ENCODE measurements around the gene CTDSPL. TPM values are rescaled to one million over a fixed set of nuclear protein-coding genes. Genes with fewer than 3 reads are reported as not detected.

Gene CTDSPL
- polyA plus RNA-seq, 1 of the 3 experiments (the other 2 are of a cell fraction), result 22.1 TPM

DNA sequence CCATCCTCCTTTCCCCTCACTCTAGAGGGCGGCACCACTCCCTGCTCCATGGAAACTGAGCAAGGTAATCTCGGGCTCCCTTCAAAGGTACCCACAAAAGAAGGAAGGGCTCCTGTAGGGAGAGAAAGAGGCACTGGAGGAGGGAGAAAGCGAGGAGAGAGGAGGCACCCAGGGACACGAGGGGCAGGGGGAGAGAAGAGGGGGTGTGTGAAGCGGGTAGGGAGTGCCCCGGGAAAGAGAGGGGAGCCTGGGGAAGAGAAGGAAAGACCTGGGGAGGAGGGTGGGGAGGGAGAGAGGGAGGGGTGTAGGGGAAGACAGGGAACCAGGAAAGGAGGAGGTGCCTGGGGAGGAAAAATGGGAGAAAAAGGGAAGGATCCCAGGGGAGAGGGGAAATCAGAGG is 129.4 kb downstream of the CTDSPL start:
- Histone ChIP-seq H3K9me2 (no peaks in the 10 kb centered on the region), H3F3A (replicated peaks; ENCODE audit: insufficient read depth) (peaks cover 4% of the 10 kb centered on the region), H3K4me3 (ENCODE audit: low read depth in 2 of 2, low read length in 1 of 2) (no peak overlapping the region), H3K9ac (no peak overlapping the region), H3K36me3 (replicated peaks in 1 of 2; ENCODE audit: control insufficient read depth in 1 of 2, insufficient read depth in 2 of 2, low read length in 1 of 2) (no peaks in the 10 kb centered on the region), H2AFZ (ENCODE audit: low read depth) (no peak overlapping the region), H3K27ac (ENCODE audit: low read depth in 2 of 2, low read length in 1 of 2) (no peak overlapping the region), H3K27me3 (ENCODE audit: insufficient read depth) (no peaks in the 10 kb centered on the region), H3K4me1 (ENCODE audit: control insufficient read depth in 1 of 2, insufficient read depth in 2 of 2, low read depth in 1 of 2, low read length in 1 of 2) (peaks cover 0 to 8% of the 10 kb centered on the region in 2 experiments; a peak in 2 of 4 replicates), H3K4me2 (no peak overlapping the region), H4K20me1 (ENCODE audit: insufficient read depth) (no peaks in the 10 kb centered on the region), H3K79me2 (ENCODE audit: insufficient read depth) (no peaks in the 10 kb centered on the region), H3K9me3 (no peaks in the 10 kb centered on the region)
- TF ChIP-seq JUND (IDR thresholded peaks at IDR 0.05), result no peak
- TF ChIP-seq EP300 (IDR thresholded peaks at IDR 0.05; ENCODE audit: borderline replicate concordance in 1 of 2, low read depth in 1 of 2, low read length in 1 of 2), result no peak
- TF ChIP-seq, protein P1, sequence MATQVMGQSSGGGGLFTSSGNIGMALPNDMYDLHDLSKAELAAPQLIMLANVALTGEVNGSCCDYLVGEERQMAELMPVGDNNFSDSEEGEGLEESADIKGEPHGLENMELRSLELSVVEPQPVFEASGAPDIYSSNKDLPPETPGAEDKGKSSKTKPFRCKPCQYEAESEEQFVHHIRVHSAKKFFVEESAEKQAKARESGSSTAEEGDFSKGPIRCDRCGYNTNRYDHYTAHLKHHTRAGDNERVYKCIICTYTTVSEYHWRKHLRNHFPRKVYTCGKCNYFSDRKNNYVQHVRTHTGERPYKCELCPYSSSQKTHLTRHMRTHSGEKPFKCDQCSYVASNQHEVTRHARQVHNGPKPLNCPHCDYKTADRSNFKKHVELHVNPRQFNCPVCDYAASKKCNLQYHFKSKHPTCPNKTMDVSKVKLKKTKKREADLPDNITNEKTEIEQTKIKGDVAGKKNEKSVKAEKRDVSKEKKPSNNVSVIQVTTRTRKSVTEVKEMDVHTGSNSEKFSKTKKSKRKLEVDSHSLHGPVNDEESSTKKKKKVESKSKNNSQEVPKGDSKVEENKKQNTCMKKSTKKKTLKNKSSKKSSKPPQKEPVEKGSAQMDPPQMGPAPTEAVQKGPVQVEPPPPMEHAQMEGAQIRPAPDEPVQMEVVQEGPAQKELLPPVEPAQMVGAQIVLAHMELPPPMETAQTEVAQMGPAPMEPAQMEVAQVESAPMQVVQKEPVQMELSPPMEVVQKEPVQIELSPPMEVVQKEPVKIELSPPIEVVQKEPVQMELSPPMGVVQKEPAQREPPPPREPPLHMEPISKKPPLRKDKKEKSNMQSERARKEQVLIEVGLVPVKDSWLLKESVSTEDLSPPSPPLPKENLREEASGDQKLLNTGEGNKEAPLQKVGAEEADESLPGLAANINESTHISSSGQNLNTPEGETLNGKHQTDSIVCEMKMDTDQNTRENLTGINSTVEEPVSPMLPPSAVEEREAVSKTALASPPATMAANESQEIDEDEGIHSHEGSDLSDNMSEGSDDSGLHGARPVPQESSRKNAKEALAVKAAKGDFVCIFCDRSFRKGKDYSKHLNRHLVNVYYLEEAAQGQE (IDR thresholded peaks at IDR 0.05; ENCODE audit: low read depth, low read length), result no peak
- no peak for TF ChIP-seq YY1 (IDR thresholded peaks at IDR 0.05; ENCODE audit: low read depth)
- TF ChIP-seq, protein P2, sequence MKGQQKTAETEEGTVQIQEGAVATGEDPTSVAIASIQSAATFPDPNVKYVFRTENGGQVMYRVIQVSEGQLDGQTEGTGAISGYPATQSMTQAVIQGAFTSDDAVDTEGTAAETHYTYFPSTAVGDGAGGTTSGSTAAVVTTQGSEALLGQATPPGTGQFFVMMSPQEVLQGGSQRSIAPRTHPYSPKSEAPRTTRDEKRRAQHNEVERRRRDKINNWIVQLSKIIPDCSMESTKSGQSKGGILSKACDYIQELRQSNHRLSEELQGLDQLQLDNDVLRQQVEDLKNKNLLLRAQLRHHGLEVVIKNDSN (IDR thresholded peaks at IDR 0.05; ENCODE audit: borderline replicate concordance, low read depth), result no peak
- no peak for TF ChIP-seq POLR2AphosphoS5 (IDR thresholded peaks at IDR 0.05; ENCODE audit: low read depth, low read length)
- TF ChIP-seq EZH2phosphoT487 (IDR thresholded peaks at IDR 0.05; ENCODE audit: borderline replicate concordance, low read depth), result no peak
- TF ChIP-seq TCF12 (IDR thresholded peaks at IDR 0.05), result no peak
- no peak for TF ChIP-seq MXI1 (IDR thresholded peaks at IDR 0.05; ENCODE audit: low read depth, low read length)
- TF ChIP-seq, protein P3, sequence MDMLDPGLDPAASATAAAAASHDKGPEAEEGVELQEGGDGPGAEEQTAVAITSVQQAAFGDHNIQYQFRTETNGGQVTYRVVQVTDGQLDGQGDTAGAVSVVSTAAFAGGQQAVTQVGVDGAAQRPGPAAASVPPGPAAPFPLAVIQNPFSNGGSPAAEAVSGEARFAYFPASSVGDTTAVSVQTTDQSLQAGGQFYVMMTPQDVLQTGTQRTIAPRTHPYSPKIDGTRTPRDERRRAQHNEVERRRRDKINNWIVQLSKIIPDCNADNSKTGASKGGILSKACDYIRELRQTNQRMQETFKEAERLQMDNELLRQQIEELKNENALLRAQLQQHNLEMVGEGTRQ (IDR thresholded peaks at IDR 0.05; ENCODE audit: borderline replicate concordance, low read depth, low read length), result no peak
- no peak for TF ChIP-seq NFIC (IDR thresholded peaks at IDR 0.05; ENCODE audit: borderline replicate concordance)
- TF ChIP-seq MEF2A (IDR thresholded peaks at IDR 0.05; ENCODE audit: borderline replicate concordance, low read depth), result no peak
- no peak for TF ChIP-seq TAF1 (IDR thresholded peaks at IDR 0.05; ENCODE audit: borderline replicate concordance, low read depth, low read length)
- TF ChIP-seq SMC3 (IDR thresholded peaks at IDR 0.05; ENCODE audit: low read depth, low read length), result no peak
- TF ChIP-seq CHD2 (IDR thresholded peaks at IDR 0.05; ENCODE audit: low read length, partially characterized antibody), result no peak
- POLR2A ChIA-PET, result no interaction called here
- WGBS (ENCODE audit: low lambda C conversion rate), result 79% methylated on average over 6 of the region's 6 CpGs
- CTCF ChIA-PET, result no interaction called here
- DNase-seq, result no peak

All from SK-N-SH (cell line).